NCI-H748 treated with DMSO at 0.1 percent for 48 hours (cell line): Measurements from ENCODE around the gene RAP2B.

ENCODE experiments used
- DNase-seq: peaks from one replicate; lab custom pipeline; 2025; lab: John Stamatoyannopoulos, UW

RAP2B gene

GRCh38 chr3:153160451-153161137 is 1.4 kb upstream of the RAP2B start:
- DNase-seq, result peak; percentile 29

GRCh38 chr3:153161138-153161713 is 800 bp upstream of the RAP2B start:
- peak; percentile 87 for DNase-seq

GRCh38 chr3:153162513-153163392 is 727 bp downstream of the RAP2B start:
- DNase-seq, result peak; percentile 45

- no peak for DNase-seq
These were observed 1.3 kb downstream of the RAP2B start for GRCh38 chr3:153163393-153163724.

- DNase-seq, result no peak
These were observed 1.9 kb downstream of the RAP2B start for GRCh38 chr3:153163756-153164550.

GRCh38 chr3:153165261-153165681 is 3.2 kb downstream of the RAP2B start:
- no peak for DNase-seq

GRCh38 chr3:153166206-153166605 is 4.2 kb downstream of the RAP2B start:
- DNase-seq, result no peak

GRCh38 chr3:153166796-153167195 is 4.8 kb downstream of the RAP2B start:
- DNase-seq, result no peak

- DNase-seq, result no peak
These were observed 7.9 kb downstream of the RAP2B start for GRCh38 chr3:153169793-153170383.

- DNase-seq, result no peak
These were observed 9.2 kb downstream of the RAP2B start for GRCh38 chr3:153171256-153171655.

GRCh38 chr3:153171918-153172317 is 9.9 kb downstream of the RAP2B start:
- DNase-seq, result no peak

GRCh38 chr3:153172796-153173757 is 11.1 kb downstream of the RAP2B start:
- no peak for DNase-seq

- no peak for DNase-seq
These were observed 11.9 kb downstream of the RAP2B start for GRCh38 chr3:153173758-153174516.

- no peak for DNase-seq
These were observed 14.2 kb downstream of the RAP2B start for GRCh38 chr3:153176197-153176596.

- DNase-seq, result no peak
These were observed 18.9 kb downstream of the RAP2B start for GRCh38 chr3:153180860-153181372.

- DNase-seq, result no peak
These were observed 20.7 kb downstream of the RAP2B start for GRCh38 chr3:153182501-153183293.

GRCh38 chr3:153190923-153191322 is 28.9 kb downstream of the RAP2B start:
- no peak for DNase-seq

- no peak for DNase-seq
These were observed 30.3 kb downstream of the RAP2B start for GRCh38 chr3:153192327-153192726.
